GM21576 (cell line): Measurements from ENCODE around the gene DMBX1.
A peak's percentile ranks its signal among the peaks of the same experiment; 100 is the strongest.

ENCODE experiments used
- ATAC-seq: cut with Tn5 transposase; IDR thresholded peaks from one replicate; pipeline ENCODE4 v1.9.1; 2021; ENCODE audit warnings: mild to moderate bottlenecking, moderate library complexity; ENCODE audit not compliant: unreplicated experiment

The DMBX1 gene

GRCh38 chr1:46458846-46459245, 30.8 kb upstream of the DMBX1 start:
- no peak for ATAC-seq

GRCh38 chr1:46459315-46459714, 30.3 kb upstream of the DMBX1 start:
- no peak for ATAC-seq

GRCh38 chr1:46461017-46461808, 28.4 kb upstream of the DMBX1 start:
- ATAC-seq = no peak

DNA sequence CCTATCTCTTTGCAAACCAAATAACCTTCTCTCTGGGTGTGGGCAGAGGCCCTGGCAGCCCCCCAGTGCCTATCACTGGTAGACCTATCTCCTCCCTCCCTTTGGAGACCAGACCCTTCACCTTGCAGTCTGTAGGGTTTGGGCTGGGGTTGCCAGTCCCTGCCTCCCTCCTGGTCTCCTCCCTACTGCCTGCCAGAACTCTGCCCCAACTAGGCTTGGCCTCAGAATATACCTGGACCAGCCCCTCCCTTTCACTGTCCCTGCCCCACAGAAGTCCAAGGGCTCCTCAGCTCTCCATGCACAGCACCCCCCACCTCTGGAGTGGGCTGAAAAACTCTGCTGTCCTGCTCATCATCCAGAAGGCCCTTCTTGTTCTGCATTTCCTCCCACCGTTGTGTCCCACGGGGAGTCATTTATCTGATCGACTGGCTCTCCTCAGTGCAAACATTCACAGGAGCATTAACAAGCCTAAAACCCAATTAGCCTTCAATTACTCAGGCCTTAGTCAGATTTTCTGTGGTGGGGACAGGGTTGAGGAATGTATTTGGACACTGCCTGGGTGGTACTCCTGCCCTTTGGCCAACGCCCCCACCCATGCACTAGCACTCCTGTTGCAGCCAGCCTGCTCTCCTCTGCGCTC, 27.7 kb upstream of the DMBX1 start:
- no peak for ATAC-seq

DNA sequence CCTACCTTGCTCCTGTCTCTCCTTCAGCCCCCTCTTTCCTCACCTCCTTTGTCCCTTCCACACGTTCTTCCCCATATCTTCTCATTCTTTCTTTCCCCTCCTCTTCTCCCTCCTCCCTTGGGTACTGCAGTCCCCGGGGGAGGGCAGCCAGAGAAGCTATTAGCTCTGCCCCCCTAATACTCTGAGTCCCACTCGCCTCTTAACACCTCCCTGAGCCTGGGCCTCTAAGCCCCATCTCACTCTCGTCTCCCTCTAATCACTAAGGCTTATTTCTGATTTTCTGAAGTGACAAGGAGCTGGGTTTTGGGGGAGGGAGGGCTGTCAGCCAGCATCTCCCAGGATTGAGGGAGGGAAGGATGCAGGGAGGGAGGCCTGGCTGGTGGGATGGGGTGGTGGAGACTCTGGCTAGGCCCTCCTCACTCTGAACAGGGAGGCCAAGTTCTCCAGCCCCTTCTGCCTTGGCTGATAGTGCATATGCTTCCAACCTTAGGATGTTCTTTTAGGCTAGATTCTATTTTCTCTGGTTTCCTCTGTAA, 25.6 kb upstream of the DMBX1 start:
- ATAC-seq = no peak

DNA sequence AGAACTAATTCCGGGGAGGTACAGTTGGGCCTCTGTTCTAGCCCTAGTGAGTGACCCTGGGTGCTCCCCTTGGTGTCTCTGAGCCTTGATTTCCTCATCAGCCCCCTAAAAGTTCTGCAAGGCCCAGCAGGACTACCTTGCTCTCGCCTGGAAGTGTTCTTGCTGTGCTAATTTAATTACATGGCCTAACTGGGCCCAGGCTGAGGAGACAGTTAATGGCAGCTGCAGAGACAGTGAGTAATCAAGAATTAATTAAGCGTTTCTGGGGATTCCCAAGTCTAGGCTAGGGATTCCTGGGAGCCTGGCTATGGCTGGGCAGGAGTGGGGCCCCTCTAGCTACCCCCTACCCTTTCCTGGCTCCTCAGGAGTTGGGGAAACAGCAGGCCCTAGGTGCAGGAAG, 24.7 kb upstream of the DMBX1 start:
- no peak for ATAC-seq

- no peak for ATAC-seq
Measured at GRCh38 chr1:46465981-46466476, 23.6 kb upstream of the DMBX1 start.

- ATAC-seq = no peak
Measured at GRCh38 chr1:46466477-46467182, 23.0 kb upstream of the DMBX1 start.

GRCh38 chr1:46467183-46467504, 22.5 kb upstream of the DMBX1 start:
- no peak for ATAC-seq

DNA sequence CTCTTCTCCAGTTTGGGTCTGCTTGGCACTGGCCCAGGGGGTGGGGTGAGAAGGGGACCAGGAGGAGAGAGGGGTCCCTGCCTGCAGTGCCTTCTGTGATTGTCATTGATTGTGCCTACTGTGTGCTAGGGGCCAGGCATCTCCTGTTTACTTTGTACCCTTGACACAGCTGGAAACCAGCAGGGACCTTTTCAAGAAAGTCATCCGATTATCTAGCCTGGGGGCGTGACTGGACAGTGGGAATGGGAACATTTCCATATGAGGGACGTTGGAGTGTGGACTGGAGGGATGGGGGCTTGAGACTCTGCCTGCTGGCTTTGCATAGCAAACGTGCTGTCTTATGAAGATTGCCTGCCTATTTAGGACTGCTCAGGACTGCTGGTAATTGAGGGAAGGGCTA, 19.8 kb upstream of the DMBX1 start:
- ATAC-seq = no peak

DNA sequence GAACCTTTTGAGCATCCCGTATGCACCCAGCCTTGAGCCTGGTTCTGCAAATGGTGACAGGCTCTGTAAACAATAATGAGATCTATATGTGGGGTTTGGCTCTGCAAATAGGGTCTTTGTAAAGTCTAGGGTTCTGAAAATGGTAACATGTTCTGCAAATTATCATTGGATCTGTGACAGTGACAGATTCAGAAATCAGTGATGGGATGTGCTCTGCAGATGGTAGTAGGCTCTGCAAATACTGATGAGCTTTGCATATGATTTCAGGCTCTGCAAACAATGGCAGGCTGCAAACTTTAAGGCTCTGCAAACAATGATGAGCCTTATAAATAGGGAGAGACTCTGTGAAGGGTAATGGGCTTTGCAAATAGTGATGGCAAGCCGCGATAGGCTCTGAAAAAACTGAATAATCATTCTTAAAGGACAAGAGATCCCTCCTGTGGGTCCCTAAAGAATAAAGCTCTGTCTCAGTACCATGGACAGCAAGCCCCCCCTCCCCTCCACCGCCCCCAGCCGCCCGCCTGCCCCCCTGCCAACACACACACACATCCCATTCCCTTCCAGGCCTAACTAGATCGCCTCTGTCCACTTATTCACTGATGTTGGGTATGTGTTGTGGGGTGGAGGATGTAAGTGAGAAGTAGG, 17.7 kb upstream of the DMBX1 start:
- no peak for ATAC-seq

DNA sequence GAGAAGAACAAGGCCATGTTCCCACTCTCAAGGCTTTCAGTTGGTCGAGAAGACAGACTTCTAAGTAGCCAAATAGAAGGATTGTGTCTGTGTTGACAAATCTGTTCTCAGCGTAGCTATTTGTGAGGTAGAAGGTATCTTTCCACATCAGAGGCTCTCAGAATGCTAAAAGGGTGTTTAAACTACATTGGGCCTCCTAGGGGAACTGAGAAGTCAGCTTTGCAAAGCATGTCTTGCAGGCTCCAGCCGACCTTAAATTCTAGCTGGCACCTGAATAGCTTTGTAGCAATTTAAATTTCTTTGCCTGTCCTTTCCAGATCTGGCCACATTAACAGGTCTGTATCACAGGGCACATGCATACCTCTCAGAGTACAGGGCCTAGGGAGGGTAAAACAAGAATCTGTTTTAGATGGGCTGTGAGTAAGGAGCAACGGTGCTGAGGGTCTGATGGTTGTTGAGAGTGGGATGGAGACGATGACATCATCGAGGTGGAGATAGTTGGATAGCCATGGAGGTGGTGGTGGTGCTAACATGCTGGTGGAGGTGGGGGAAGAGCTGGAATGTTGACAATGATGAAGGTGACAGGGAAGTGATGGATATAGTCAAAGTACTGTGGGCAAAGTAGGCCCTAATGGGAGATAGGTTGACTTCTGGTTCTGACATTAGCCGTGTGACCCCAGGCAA, 17.0 kb upstream of the DMBX1 start:
- ATAC-seq = no peak

DNA sequence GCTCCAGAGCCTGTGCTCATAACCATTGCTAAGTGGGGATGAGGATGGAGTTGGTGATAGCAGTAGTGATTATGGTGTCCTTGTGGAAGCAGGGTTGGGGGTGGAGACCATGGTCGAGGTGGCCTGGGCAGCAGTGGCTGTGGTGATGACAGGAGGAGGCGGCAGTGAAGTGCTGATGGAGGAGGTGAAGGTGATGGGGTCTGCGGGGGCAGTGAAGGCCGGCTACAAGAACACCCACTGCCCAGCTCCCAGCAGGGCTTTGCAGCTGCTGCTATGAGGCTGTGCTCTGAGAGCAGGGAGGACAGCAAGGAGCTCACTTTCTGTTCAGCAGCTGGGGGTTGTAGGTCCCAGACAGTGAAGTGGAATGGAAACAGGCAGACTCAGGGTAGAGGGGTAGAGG, 15.6 kb upstream of the DMBX1 start:
- ATAC-seq = no peak

- ATAC-seq = no peak
Measured at GRCh38 chr1:46474570-46474969, 15.1 kb upstream of the DMBX1 start.

- ATAC-seq = no peak
Measured at GRCh38 chr1:46476673-46477072, 13.0 kb upstream of the DMBX1 start.

DNA sequence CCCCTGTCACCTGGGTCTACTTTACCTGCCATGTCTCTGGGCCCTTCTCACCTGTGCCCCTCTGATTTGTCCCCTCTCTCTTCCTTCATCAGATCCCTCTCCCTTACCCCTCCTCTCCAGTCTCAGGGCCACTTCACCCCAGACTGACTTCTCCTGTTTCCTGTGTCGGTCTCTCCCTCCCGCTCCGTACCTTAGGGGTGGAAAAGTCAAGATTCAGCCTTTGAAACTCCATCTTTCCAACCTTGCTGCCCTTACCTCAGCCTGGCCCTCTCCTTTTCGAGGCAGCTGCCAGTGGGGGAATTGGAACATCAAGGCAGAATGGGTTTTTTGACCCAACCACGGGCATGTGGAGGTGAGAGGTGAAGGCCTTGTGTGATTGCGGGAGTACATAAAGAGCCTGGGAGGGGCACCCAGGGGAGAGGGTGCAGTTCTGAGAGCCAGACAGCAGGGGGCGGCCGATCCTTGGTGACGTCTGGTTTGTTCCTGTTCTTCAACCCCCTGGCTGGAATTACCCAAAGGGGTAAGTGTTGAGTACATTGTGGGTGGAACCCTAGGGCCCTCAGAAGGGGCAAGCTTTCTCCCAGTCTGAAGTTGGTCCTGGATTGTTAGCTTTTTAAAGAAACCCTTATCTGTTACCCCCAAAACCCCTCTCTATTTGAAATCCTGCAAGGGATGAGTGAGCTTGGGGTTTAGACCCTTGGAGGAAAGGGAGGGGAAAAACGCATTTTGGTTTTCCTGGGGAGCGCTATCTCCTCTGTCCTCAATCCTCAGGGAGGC, 12.3 kb upstream of the DMBX1 start:
- peak; percentile 59 for ATAC-seq

DNA sequence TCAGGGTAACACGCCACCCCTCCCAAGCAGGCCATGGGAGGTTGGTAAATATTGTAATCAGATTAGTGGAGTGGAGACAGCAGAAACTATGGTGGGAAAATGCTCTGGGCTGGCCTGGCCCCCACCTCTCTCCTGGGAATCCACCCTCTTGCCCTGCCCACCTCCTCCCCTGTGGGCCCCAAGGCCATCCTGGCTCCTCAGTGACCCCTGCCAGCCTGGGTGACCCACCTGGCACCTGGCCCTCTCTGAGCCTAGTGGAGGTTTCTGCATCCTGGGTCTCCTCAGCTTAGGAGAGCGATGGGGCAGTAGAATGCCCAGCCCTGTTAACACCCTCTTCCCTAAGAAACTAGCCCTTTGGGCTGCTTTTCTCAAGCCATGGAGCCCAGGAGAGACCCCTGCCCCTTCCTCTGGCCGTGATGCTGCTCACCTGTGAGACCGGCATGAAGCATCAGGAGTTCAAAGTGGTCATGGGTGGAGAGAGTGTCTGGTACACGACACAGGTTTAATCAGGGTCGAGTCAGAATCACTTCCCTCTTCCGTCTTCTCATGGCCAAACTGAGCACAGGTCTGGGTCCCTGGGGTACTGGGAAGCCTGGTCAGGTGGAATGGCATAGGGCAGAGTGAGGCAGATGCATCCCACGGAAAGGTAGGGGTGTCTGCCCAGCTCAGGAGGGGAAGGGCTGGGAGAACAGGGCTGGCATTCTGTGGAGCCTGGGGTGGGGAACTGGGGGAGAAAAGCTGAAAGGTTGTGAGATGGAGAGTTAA, 10.7 kb upstream of the DMBX1 start:
- no peak for ATAC-seq

GRCh38 chr1:46479744-46480350, 9.8 kb upstream of the DMBX1 start:
- no peak for ATAC-seq
